Measurements from ENCODE around the gene SORCS2.

GRCh38 chr4:7466215-7466614 is 273.9 kb downstream of the SORCS2 start:
- no peak for TF ChIP-seq CTCF (IDR thresholded peaks at IDR 0.05; ENCODE audit: low read depth, low read length)
- no peak for TF ChIP-seq EZH2phosphoT487 (IDR thresholded peaks at IDR 0.05; ENCODE audit: low read depth)
